Measurements from ENCODE around the gene SASS6.

The SASS6 gene

DNA sequence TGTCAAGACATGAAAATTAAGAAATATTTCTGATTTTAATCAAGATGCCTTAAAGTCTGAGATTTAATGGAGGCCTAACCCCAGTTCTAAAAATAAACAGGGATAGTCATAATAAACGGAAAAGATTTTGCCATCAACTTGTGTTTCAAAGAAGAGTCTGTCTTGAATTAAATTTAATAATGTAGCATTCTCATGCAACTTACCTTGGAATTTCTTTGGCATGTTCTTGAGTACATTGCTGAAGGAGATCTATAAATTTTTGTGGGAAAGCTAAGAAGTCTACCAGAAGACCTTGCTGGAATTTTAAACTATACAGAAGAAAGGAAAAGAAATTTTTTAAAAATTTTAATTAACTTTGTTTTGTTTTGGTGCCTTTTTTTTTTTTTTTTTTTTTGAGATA is 10.6 kb downstream of the SASS6 start:
- FAIRE-seq (no peak), DNase-seq (ENCODE audit: extremely low spot score, insufficient read length, low read depth) (no peak)

DNA sequence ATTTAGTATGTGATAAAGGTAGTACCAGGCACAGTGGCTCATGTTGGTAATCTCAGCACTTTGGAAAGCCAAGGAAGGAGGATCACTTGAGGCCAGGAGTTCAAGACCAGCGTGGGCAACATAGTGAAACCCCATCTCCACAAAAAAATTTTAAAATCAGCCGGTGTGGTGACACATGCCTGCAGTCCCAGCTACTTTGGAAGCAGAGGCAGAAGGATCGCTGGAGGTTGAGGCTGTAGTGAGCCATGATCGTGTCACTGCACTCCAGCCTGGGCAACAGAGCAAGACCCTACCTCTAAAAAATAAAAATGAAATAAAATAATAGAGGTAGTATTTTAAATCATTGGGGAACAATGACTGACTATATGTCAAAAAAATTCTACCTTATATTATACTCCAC is 17.2 kb downstream of the SASS6 start:
- FAIRE-seq = no peak
- DNase-seq (ENCODE audit: extremely low spot score, insufficient read length, low read depth) = no peak

DNA sequence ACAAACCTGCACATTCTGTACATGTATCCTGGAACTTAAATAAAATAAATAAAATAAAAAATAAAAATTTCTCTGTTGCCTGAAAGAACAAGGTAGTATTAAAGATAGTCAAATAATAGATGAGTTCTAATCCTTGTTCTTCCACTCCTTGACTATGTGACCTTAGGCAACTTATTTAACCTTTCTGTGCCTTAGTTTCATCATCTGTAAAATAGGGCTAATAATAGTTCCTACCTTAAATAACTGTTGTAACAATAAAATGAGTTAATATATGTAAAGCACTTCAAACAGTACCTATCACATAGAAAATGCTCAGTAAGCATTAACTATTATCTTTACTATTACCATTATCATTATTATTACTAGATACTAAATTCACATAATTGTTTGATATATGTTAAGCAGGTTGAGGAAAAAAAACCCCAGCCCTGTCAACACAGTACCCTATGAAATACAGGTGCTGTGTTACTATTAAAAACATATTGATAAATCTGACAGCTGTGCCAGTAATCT is 23.1 kb downstream of the SASS6 start:
- no peak for DNase-seq (ENCODE audit: extremely low spot score, insufficient read length, low read depth)
- no peak for FAIRE-seq

DNA sequence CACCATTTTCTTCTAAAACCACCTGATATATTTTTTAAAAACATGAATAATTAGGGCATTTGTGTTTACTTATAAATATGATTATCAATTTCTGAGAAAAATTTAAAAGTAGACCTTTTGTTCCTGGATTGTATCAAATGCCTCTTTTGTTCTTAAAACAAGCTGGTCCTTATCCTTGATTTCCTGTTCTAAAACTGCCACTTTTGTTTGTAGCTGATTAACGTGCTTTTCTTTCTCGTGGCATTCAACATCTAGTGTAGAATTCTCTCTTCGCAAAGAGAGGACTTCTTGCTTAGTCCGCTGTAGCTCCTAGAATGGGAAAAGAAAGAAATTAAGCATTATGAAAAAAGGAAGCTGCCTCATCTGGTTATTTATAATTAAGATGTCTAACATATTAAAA is 25.0 kb downstream of the SASS6 start:
- DNase-seq (ENCODE audit: extremely low spot score, insufficient read length, low read depth) = no peak
- no peak for FAIRE-seq

- FAIRE-seq (no peak), DNase-seq (ENCODE audit: extremely low spot score, insufficient read length, low read depth) (no peak)
These were observed 31.2 kb downstream of the SASS6 start for GRCh38 chr1:100101564-100101963.

GRCh38 chr1:100100202-100100601 is 32.5 kb downstream of the SASS6 start:
- no peak for DNase-seq (ENCODE audit: extremely low spot score, insufficient read length, low read depth)
- FAIRE-seq = no peak

- FAIRE-seq = no peak
- DNase-seq (ENCODE audit: extremely low spot score, insufficient read length, low read depth) = no peak
These were observed 42.3 kb downstream of the SASS6 start for GRCh38 chr1:100090471-100090870.

GRCh38 chr1:100089082-100089481 is 43.6 kb downstream of the SASS6 start:
- no peak for DNase-seq (ENCODE audit: extremely low spot score, insufficient read length, low read depth)

DNA sequence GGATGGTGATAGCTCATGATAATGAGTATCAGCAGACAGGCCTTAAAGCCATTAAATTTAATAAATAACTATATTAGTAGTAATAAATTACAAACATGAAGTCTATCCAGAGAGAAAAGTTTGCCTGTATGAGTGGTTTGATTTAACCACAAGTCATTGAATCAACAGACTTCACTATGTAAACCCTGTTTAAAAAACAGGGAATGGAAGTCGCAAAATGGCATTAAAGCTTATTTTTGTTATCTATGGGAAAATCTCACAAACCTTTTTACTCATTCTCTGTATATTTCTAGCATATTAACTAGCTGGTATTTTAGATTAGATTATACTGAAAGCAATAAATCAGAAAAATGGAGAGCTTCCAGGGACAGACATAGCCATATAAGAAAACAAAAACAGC is 45.3 kb downstream of the SASS6 start:
- DNase-seq (ENCODE audit: extremely low spot score, insufficient read length, low read depth) (no peak), FAIRE-seq (no peak)

More at GRCh38 chr1:100089082-100089481, 43.6 kb downstream of the SASS6 start:
- no peak for FAIRE-seq

- DNase-seq (ENCODE audit: extremely low spot score, insufficient read length, low read depth) (no peak), FAIRE-seq (no peak)
These were observed 52.4 kb downstream of the SASS6 start for GRCh38 chr1:100080331-100080730.

DNA sequence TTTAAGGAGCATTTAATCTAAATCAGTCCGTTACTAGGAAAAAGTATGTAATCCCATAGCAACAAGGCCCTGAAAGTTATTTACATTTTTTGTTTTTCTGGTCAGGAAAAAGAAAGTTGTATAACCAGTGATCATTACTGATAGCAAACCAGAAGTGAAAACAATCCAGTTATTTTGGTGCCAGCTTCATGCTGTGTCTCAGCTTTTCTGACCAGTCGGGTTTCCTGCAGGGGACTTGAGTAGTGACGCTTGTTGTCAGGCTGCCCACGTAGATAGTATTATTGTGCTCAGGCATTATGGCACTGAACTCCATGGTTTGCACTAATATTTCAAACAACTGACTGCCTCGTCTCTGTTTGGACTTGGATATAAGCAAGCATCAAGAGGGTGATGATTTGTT is 55.2 kb downstream of the SASS6 start:
- peak; percentile 92 for FAIRE-seq
- no peak for DNase-seq (ENCODE audit: extremely low spot score, insufficient read length, low read depth)

GRCh38 chr1:100076744-100077143 is 56.0 kb downstream of the SASS6 start:
- no peak for DNase-seq (ENCODE audit: extremely low spot score, insufficient read length, low read depth)
- peak; percentile 86 for FAIRE-seq

GRCh38 chr1:100076319-100076718 is 56.4 kb downstream of the SASS6 start:
- no peak for DNase-seq (ENCODE audit: extremely low spot score, insufficient read length, low read depth)
- no peak for FAIRE-seq

GRCh38 chr1:100075773-100076172 is 57.0 kb downstream of the SASS6 start:
- no peak for DNase-seq (ENCODE audit: extremely low spot score, insufficient read length, low read depth)
- FAIRE-seq = peak; percentile 93

DNA sequence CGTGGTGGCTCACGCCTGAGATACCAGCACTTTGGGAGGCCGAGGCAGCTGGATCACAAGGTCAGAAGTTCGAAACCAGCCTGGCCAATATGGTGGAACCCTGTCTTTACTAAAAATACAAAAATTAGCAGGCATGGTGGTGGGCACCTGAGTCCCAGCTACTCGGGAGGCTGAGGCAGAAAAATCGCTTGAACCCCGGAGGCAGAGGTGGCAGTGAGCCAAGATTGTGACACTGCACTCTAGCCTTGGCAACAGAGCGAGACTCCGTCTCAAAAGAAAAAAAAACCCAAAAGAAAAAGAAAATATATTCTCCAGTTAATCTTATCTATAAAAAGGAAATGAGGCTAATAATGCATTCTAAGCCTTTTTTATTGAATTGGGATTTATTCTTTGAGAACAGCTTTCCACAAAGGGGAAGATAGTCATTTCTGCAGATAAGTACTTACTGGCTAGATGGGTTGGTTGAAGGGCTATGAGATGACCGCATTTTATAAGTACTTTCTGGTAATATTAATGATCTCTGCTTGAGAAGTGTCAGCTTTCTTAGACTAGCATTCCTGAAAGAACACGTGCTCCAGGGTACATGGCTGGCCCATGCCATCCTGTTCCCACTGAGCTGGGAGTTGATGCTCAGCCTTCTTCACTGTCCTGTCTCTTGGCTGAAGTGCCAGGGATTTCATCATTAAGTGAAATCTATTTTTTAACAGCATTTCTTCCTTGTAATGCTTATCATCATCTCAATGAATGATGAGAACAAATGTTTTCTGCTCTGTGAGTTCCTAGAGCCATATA is 57.9 kb downstream of the SASS6 start:
- FAIRE-seq = no peak
- no peak for DNase-seq (ENCODE audit: extremely low spot score, insufficient read length, low read depth)

- DNase-seq (ENCODE audit: extremely low spot score, insufficient read length, low read depth) (no peak), FAIRE-seq (no peak)
These were observed 59.2 kb downstream of the SASS6 start for GRCh38 chr1:100073531-100073930.

- DNase-seq (ENCODE audit: extremely low spot score, insufficient read length, low read depth) = no peak
- no peak for FAIRE-seq
These were observed 62.4 kb downstream of the SASS6 start for GRCh38 chr1:100070201-100070939.

- no peak for DNase-seq (ENCODE audit: extremely low spot score, insufficient read length, low read depth)
- FAIRE-seq = no peak
These were observed 66.8 kb downstream of the SASS6 start for GRCh38 chr1:100065969-100066227.

GRCh38 chr1:100065183-100065968 is 67.4 kb downstream of the SASS6 start:
- FAIRE-seq = peak; percentile 70
- DNase-seq (ENCODE audit: extremely low spot score, insufficient read length, low read depth) = no peak

DNA sequence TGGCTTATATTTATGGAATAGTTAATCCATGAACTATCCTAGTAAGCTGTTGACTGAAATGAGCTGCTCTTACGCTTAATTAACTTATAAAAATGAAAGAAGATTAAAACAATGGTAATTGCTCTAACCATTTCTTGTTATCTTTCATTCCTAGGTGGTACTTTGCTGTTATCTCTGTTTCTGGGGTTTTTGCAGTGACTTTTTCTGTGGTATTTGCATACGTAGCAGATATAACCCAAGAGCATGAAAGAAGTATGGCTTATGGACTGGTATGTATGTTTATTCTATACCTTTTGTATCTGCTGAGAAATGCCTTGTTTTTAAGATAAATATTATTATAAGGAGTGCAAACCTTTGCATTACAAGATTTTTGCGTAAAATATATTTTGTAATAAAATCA is 71.0 kb downstream of the SASS6 start:
- FAIRE-seq (peak; percentile 50), DNase-seq (ENCODE audit: extremely low spot score, insufficient read length, low read depth) (no peak)

DNA sequence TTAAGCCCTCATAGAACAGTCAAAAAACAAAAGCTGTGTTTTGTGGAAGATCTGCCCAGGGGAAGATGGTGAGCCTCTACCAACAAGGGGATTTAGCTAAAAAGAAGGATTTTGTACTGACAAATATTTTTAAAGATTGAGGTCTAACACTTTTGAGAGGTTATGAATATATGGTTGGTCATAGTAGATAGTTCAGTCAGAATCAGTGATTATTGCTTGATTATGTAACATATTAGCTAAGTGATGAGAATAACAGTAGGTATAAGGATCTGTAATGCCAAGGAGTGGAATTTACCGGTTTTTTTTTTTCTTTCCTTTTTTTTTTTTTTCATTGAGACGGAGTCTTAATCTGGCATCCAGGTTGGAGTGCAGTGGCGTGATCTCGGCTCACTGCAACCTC is 79.0 kb downstream of the SASS6 start:
- FAIRE-seq (peak; percentile 9), DNase-seq (ENCODE audit: extremely low spot score, insufficient read length, low read depth) (no peak)

Data from GM18507 (cell line).